GM19463 (cell line): ENCODE data around the gene RBM4B.
"Not testable (repeated sequence)": the region's sequence is repeated elsewhere in the genome, so short reads cannot be mapped to it uniquely, and the experiment has no call there.

ENCODE experiments used
- ATAC-seq: cut with Tn5 transposase; IDR thresholded peaks from one replicate; pipeline ENCODE4 v1.9.1; 2021; ENCODE audit warnings: mild to moderate bottlenecking, moderate library complexity; ENCODE audit not compliant: unreplicated experiment

Gene RBM4B

DNA sequence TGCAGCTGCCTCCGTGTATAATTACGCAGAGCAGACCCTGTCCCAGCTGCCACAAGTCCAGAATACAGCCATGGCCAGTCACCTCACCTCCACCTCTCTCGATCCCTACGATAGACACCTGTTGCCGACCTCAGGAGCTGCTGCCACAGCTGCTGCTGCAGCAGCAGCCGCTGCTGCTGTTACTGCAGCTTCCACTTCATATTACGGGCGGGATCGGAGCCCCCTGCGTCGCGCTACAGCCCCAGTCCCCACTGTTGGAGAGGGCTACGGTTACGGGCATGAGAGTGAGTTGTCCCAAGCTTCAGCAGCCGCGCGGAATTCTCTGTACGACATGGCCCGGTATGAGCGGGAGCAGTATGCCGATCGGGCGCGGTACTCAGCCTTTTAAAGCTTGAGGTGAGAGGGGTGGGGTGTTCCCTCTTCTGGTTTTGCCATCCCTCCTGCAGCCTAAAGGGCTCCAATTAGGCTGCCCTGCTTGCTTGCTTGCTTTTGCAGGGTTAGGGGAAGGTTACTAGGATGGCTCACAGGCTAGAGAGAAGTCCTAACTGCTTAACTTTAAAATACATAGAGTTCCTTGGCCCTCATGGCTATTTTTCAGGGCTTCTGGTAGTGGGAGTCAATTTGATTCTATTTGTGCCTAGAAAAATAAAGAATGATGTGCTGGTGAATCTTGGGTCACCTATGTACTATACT, 33.8 kb downstream of the RBM4B start:
- no peak for ATAC-seq

DNA sequence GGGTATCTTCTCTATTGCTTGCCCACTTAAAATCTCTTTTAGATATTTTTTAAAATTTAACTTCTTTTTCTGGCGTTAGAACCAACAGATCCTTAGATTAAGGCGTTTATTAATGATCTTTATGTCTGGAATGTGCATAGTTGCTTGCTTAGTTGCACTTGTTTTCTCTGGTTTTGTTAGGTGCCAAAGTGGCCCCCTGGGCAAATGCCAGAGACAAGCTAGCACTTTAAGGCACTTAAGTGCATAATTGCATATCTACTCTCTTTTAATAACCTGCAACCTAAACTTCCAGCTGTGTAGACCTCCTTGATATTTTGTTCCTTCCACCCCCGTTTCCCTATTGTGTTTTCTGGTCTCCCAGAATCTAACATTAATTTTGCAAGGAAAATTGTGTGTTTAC, 35.9 kb downstream of the RBM4B start:
- no peak for ATAC-seq

DNA sequence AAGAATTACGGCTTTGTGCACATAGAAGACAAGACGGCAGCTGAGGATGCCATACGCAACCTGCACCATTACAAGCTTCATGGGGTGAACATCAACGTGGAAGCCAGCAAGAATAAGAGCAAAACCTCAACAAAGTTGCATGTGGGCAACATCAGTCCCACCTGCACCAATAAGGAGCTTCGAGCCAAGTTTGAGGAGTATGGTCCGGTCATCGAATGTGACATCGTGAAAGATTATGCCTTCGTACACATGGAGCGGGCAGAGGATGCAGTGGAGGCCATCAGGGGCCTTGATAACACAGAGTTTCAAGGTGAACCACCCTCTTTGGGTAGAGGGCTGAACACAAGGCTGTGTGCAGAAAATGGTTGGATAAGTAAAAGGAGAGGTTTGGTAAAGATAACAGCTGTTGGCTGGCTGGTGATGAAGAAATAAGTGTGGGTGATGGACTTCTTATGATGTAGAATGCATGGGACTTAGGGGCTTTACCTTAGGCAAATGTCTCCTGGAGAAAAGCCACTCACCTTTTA, 37.8 kb downstream of the RBM4B start:
- not testable (repeated sequence) for ATAC-seq

- ATAC-seq: no peak
These were observed 38.4 kb downstream of the RBM4B start for GRCh38 chr11:66639066-66639813.

- peak; percentile 96 for ATAC-seq
These were observed 39.3 kb downstream of the RBM4B start, which contains the start of gene RBM4 for GRCh38 chr11:66638177-66639065. TSS of gene RBM4 (plus strand) at chr11:66638703. CDS start at chr11:66639712, 1,009 bp downstream.

GRCh38 chr11:66637557-66638176, 40.0 kb downstream of the RBM4B start:
- no peak for ATAC-seq

DNA sequence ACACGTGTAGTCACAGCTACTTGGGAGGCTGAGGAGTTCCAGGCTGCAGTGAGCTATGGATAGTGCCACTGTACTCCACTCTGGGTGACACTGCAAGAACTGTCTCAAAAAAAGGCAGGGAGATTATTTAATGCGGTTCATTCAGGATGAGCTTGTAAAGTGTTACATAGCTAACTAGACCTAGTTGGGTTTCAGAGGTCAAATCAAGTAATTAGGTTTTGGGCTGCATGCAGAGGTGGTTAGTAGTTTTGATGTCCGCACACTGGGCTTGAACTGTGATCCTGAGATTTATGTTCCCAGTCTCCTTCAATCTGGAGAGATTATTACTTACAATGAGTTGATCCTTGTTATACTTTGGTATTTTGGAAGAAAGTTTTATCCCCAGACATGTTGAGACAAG, 41.3 kb downstream of the RBM4B start:
- no peak for ATAC-seq

- ATAC-seq: no peak
These were observed 44.7 kb downstream of the RBM4B start for GRCh38 chr11:66632952-66633351.

DNA sequence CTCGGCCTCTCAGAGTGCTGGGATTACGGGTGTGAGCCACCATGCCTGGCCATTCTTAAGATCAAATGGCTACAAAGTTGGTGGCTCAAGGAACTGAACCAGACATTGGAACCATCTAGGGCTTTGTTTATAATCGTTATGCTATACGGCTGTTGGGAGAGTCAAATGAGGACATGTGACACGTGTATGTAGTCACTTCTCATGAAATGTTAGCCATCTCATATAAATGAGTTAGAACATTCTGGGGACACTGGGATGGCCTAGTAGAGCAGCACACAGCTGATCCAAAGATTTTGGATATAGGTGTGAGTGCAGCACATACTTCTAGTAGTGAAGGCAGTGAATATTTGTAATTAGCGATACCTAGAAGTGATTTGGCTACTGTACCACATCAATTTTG, 45.8 kb downstream of the RBM4B start:
- no peak for ATAC-seq

DNA sequence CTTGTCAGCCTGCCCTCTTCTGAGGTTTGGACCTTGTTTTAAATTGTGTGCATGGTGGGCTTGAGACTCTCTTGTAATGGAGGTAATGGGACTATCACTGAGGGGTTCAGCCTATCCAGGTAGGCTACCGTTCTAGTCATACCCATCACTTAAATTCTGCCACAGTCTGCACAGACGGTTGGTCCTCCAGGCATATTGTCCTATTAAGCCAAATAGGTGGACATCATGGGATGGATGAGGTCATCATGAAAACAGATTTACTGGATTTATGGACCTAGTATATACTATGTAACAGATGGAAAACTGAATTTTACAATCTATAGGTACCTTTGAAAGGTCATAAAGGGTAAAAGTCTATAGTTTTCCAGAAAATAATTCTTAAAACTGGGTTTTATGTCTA, 48.3 kb downstream of the RBM4B start:
- no peak for ATAC-seq

- no peak for ATAC-seq
These were observed 49.6 kb downstream of the RBM4B start for GRCh38 chr11:66628061-66628603.

DNA sequence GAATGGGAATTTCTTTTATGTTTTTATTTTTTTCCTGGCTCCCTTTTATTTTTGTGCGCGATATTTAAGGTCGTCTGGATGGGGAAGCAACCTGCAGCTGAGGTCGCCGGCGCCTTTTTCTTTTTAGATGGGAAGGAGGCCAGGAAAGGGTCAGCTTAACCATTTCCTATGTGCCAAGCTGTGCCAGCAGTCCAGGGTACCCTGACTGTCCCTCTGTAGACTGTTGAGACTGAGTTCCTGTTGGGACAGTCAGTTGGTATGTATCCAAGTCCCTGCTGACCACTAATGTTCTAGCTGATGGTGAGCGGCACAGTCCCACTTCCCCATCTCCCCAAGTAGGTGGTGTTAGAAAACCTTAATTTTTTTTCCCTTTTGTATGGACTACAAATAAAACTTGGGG, 50.8 kb downstream of the RBM4B start:
- no peak for ATAC-seq

DNA sequence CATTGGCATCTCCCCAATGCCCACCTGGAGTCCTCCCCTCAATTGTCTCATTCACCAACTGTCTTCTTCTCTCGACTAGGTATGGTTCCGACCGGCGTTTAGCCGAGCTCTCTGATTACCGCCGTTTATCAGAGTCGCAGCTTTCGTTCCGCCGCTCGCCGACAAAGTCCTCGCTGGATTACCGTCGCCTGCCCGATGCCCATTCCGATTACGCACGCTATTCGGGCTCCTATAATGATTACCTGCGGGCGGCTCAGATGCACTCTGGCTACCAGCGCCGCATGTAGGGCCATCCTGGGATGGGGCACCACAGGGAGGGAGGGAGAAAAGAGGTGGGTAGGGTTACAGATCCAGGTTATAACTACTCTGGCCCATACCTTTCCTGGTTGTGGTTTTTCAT, 51.3 kb downstream of the RBM4B start:
- no peak for ATAC-seq

- ATAC-seq: no peak
These were observed 51.9 kb downstream of the RBM4B start for GRCh38 chr11:66625752-66626149.

DNA sequence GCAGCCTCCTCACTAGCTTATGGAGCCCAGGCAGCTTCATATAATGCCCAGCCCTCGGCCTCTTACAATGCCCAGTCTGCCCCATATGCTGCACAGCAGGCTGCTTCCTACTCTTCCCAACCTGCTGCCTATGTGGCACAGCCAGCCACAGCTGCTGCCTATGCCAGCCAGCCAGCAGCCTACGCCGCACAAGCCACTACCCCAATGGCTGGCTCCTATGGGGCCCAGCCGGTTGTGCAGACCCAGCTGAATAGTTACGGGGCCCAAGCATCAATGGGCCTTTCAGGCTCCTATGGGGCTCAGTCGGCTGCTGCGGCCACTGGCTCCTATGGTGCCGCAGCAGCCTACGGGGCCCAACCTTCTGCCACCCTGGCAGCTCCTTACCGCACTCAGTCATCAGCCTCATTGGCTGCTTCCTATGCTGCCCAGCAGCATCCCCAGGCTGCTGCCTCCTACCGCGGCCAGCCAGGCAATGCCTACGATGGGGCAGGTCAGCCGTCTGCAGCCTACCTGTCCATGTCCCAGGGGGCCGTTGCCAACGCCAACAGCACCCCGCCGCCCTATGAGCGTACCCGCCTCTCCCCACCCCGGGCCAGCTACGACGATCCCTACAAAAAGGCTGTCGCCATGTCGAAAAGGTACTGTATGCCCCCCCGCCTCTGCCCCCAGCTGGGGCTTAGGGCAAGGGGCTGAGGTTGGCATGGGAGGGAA, 52.5 kb downstream of the RBM4B start:
- no peak for ATAC-seq

DNA sequence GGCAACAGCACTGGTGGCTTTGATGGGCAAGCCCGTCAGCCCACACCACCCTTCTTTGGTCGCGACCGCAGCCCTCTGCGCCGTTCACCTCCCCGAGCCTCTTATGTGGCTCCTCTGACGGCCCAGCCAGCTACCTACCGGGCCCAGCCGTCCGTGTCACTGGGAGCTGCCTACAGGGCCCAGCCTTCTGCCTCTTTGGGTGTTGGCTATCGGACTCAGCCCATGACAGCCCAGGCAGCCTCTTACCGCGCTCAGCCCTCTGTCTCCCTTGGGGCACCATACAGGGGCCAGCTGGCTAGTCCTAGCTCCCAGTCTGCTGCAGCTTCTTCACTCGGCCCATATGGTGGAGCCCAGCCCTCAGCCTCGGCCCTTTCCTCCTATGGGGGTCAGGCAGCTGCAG, 53.2 kb downstream of the RBM4B start:
- no peak for ATAC-seq

DNA sequence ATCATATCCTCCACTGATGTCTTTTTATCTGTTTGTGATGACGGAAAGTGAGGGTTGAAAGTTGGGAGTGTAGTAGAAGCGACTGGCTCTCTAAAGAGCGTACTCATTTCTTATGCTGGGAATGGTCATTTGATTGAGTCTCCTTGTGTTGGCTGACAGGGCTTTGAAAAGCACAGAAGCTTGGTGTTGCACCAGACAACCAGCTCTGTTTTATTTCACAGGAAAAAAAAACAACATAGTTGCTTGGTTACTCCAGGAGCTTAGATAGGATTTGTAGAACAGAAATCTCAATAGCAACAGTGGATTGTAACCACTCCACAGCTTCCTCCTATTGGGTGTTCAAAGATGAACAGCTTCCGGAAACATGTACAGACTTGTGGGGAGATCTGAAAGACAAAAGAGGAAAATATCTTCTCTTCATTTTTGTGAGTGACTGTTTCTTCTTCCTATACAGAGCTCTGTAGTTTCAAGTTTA, 58.6 kb downstream of the RBM4B start:
- no peak for ATAC-seq

- ATAC-seq: peak; percentile 11
These were observed 60.4 kb downstream of the RBM4B start for GRCh38 chr11:66617155-66617834.
